Right lobe of liver (tissue), 6 donors: ENCODE data around the gene SVIL. TPM values are rescaled to one million over a fixed set of nuclear protein-coding genes. Genes with fewer than 3 reads are reported as not detected.

Experiments used
- ATAC-seq, 4 donors: fragments of 200-7000 bp; cut with Tn5 transposase; one replicate each; pipeline ENCODE4 v1.9.1; 2020; ENCODE audit warnings: mild to moderate bottlenecking in 4 of 4, moderate library complexity in 4 of 4
- DNase-seq, 3 donors: peaks; one replicate each; pipeline ENCODE4 v3.0.0-alpha.2; 2020
- H3K27ac ChIP-seq, 3 donors: fragments of 200-600 bp; one replicate each; pipeline ENCODE4 v1.8.0; 2022
- H3K27me3 ChIP-seq, 2 donors: fragments of 200-600 bp; one replicate each; pipeline ENCODE4 v1.8.0; 2022
- H3K36me3 ChIP-seq, 4 donors: fragments of 200-600 bp; sonication (generic) in 1 of 4; one replicate each; pipeline versions ENCODE4 v1.5.1 to v1.8.0; 2017 to 2022; ENCODE audit warnings: control low read depth in 1 of 4
- H3K4me1 ChIP-seq, 4 donors: fragments of 200-600 bp; sonication (generic) in 1 of 4; one replicate each; pipeline versions ENCODE4 v1.5.1 to v1.8.0; 2017 to 2022; ENCODE audit warnings: control low read depth in 1 of 4
- H3K4me3 ChIP-seq, 3 donors: fragments of 200-600 bp; one replicate each; pipeline ENCODE4 v1.8.0; 2022
- H3K9me3 ChIP-seq, 4 donors: fragments of 200-600 bp; sonication (generic) in 1 of 4; one replicate each; pipeline versions ENCODE4 v1.5.1 to v1.8.0; 2017 to 2022; ENCODE audit warnings: control low read depth in 1 of 4
- POLR2A ChIP-seq: fragments of 450-650 bp; IDR thresholded peaks from one replicate; pipeline ENCODE4 v1.6.1; 2017; ENCODE audit warnings: antibody characterized with exemption, mild to moderate bottlenecking
- WGBS: methylation state at CpG from one replicate; pipeline ENCODE4 v1.1.6; 2018; ENCODE audit warnings: low coverage, low lambda C conversion rate; ENCODE audit not compliant: insufficient coverage; ENCODE audit errors: missing lambda C conversion rate; 5-methylcytosine and 5-hydroxymethylcytosine counted together
- intact Hi-C, 2 donors: fragments of 100-400 bp; cut with DNase I; formaldehyde crosslinking; loops; one replicate each; pipeline versions ENCODE4 v1.11.2 to v1.14.1; 2022
- total RNA-seq, 6 experiments: library from RNA; depleted of rRNA in 2 of 6; stranded (reverse); fragments of >200 nt in 2 of 6; fragmentation: NEBNext Ultra II Directional in 3 of 6; extraction: Animal tissue kit (Norgen Biotek cat#: 25700) in 3 of 6; gene quantifications; one replicate each; pipeline versions ENCODE4 v1.1.0 to v1.2.4, GENCODE V29; 2016 to 2023
- TF ChIP-seq, protein P1 (sequence below), 4 donors: fragments of 200-600 bp in 3 of 4; fragments of 450-650 bp in 1 of 4; IDR thresholded peaks; one replicate each; pipeline versions ENCODE4 v1.5.1 to v1.8.0; 2016 to 2022; ENCODE audit warnings: antibody characterized with exemption in 4 of 4, mild to moderate bottlenecking in 2 of 4
- donor health status: DM: no; HTN: yes; CAD: no.
- donor health status: DM: no; HTN: no; CAD: no.
- donor health status: DM: no; HTN: no; CAD: no.
- donor health status: DM: no; HTN: yes; CAD: no.
- donor health status: DM: no; HTN: yes; CAD: no.

The SVIL gene
- total RNA-seq, 6 experiments from 2014 or later, result 12.3 to 15.1 (median 13.6) TPM

DNA sequence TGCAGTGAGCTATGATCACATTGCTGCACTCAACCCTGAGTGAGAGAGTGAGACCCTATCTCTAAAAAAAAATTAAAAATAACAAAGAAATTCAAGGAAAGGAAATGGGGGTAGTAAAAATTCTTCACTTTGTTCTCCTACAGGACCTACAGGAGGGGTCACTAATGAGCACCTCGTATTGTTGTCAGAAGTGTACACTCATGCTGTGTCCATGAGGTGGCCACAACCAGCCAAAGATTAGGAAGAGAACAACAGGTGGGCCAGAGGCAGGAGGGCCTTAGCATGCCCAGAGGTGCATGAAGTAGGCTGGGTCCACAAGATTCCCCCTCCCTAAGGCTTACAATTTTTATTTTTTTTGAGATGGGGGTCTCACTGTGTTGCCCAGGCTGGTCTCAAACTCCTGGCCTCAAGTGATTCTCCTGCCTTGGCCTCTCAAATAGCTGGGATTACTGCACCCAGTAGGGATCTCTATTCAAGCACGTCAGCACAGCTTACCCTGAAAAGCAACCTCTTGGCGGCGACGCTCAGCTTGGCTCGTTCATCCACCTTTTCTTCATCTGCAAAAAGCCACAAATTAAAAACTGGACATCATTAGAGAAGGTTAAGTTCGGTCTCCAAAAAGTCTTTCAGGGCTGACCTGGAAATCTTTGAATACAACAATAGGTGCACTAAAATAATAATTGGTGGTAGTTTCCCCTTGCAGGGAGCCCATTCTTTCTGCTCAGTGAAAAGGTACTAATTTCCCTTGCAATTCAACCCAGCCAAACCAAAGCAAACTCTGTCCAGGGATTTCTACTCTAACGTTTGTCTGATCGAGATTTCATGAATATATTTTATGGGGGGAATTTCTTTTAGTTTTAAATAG is 104.4 kb downstream of the SVIL start:
- DNase-seq (no peak), ATAC-seq (no peak)
- intact Hi-C loops, result no loop called here
- Histone ChIP-seq H3K4me3 (no peak overlapping the region), H3K36me3 (peaks cover 0 to 3% (median 0%) of the 10 kb centered on the region in 4 donors), H3K27me3 (no peaks in the 10 kb centered on the region), H3K4me1 (peaks cover 0 to 3% (median 0%) of the 10 kb centered on the region in 4 donors), H3K27ac (no peak overlapping the region), H3K9me3 (no peaks in the 10 kb centered on the region)
- WGBS, result 78% methylated on average over 9 of the region's 9 CpGs
- TF ChIP-seq, protein P1, sequence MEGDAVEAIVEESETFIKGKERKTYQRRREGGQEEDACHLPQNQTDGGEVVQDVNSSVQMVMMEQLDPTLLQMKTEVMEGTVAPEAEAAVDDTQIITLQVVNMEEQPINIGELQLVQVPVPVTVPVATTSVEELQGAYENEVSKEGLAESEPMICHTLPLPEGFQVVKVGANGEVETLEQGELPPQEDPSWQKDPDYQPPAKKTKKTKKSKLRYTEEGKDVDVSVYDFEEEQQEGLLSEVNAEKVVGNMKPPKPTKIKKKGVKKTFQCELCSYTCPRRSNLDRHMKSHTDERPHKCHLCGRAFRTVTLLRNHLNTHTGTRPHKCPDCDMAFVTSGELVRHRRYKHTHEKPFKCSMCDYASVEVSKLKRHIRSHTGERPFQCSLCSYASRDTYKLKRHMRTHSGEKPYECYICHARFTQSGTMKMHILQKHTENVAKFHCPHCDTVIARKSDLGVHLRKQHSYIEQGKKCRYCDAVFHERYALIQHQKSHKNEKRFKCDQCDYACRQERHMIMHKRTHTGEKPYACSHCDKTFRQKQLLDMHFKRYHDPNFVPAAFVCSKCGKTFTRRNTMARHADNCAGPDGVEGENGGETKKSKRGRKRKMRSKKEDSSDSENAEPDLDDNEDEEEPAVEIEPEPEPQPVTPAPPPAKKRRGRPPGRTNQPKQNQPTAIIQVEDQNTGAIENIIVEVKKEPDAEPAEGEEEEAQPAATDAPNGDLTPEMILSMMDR (IDR thresholded peaks at IDR 0.05), result no peak
- TF ChIP-seq POLR2A, result no peak

DNA sequence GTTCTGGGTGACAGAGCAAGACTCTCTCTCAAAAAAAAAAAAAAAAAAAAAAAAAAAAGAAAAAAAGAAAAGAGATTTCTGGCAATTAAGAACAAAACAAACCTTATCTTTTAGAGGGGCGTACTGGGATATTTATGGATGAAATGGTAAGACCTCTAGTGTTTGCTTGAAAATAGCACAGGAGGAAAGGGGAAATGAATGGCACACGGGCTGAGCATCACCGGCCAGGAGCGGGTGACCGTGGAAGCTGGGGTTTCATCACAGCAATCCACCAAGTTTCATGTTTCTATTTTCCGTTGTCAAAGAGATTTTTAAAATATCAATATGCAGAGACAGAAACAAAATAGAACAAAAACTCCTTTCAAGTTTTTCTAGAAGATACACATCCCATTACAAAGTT is 105.6 kb downstream of the SVIL start:
- H3K4me1 ChIP-seq, result no peaks in the 10 kb centered on the region
- no peak overlapping the region for H3K27ac ChIP-seq
- no peak for ATAC-seq
- H3K36me3 ChIP-seq, result peaks cover 0 to 11% (median 2%) of the 10 kb centered on the region in 4 donors
- intact Hi-C loops, result no loop called here
- DNase-seq, result no peak
- no peak overlapping the region for H3K4me3 ChIP-seq
- 86% methylated on average over 5 of the region's 6 CpGs for WGBS
- TF ChIP-seq, protein P1 (IDR thresholded peaks at IDR 0.05), result no peak
- no peak for TF ChIP-seq POLR2A
- H3K27me3 ChIP-seq, result no peaks in the 10 kb centered on the region
- no peaks in the 10 kb centered on the region for H3K9me3 ChIP-seq

DNA sequence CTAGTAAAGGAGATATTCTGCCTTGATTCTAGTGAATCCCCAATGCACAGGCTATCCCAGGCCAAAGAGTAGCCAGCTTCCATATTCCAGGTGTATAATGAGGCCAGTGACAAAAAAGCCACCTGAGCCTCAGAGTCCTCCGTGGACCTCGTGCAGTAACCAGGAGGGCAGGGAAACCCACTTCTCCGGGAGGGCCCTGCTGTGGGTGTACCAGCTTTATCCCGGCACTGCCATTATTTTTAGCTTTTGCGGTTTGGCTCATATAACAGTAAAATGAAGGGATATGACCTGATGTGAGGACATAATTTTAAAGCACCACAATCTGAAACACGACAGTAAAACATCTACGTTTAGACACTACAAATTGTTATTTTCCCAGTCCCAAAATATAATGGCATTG is 109.0 kb downstream of the SVIL start:
- TF ChIP-seq POLR2A, result no peak
- TF ChIP-seq, protein P1 (IDR thresholded peaks at IDR 0.05), result no peak
- 88% methylated on average over 2 of the region's 7 CpGs for WGBS
- no peaks in the 10 kb centered on the region for H3K27me3 ChIP-seq
- H3K9me3 ChIP-seq, result no peaks in the 10 kb centered on the region
- intact Hi-C loops, result no loop called here
- peaks cover 0 to 23% (median 8%) of the 10 kb centered on the region in 4 donors for H3K36me3 ChIP-seq
- ATAC-seq (no peak), DNase-seq (no peak)
- H3K4me1 ChIP-seq, result no peaks in the 10 kb centered on the region
- H3K4me3 ChIP-seq, result no peak overlapping the region
- H3K27ac ChIP-seq, result no peak overlapping the region

DNA sequence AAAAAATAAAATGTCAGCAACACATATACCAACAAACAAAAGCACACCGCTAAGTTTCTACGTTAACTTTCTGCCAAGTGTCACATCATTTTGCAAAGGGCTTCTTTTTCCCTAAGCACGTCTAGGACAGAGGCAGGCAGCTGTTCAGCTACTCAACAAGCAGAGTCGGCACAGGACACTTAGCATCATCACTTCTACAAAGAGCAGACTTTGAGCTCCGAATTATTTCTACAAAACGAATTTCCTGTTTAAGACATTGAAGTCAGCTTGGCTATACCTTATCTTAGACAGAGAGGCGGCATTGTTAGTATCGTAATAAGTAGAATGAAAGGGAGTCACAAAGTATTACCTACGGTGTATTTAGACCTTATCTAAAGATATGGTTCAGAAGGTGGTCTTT is 110.1 kb downstream of the SVIL start:
- WGBS, result 88% methylated on average over 9 of the region's 9 CpGs
- H3K4me1 ChIP-seq, result no peaks in the 10 kb centered on the region
- intact Hi-C loops, result no loop called here
- H3K27me3 ChIP-seq, result no peaks in the 10 kb centered on the region
- ATAC-seq (no peak), DNase-seq (no peak)
- peaks cover 0 to 23% (median 8%) of the 10 kb centered on the region in 4 donors for H3K36me3 ChIP-seq
- no peak overlapping the region for H3K27ac ChIP-seq
- TF ChIP-seq, protein P1 (IDR thresholded peaks at IDR 0.05), result no peak
- no peak for TF ChIP-seq POLR2A
- H3K4me3 ChIP-seq, result no peak overlapping the region
- H3K9me3 ChIP-seq, result no peaks in the 10 kb centered on the region
